ENCODE results near the gene FBXO30.

Gene FBXO30

GRCh38 chr6:145813285-145814034 is 1.1 kb downstream of the FBXO30 start:
- H3K4me3 ChIP-seq (ENCODE audit: low read depth, low read length), result peak overlapping the region; percentile 98
- DNase-seq (ENCODE audit: low read depth), result no peak
- TF ChIP-seq, protein P1, sequence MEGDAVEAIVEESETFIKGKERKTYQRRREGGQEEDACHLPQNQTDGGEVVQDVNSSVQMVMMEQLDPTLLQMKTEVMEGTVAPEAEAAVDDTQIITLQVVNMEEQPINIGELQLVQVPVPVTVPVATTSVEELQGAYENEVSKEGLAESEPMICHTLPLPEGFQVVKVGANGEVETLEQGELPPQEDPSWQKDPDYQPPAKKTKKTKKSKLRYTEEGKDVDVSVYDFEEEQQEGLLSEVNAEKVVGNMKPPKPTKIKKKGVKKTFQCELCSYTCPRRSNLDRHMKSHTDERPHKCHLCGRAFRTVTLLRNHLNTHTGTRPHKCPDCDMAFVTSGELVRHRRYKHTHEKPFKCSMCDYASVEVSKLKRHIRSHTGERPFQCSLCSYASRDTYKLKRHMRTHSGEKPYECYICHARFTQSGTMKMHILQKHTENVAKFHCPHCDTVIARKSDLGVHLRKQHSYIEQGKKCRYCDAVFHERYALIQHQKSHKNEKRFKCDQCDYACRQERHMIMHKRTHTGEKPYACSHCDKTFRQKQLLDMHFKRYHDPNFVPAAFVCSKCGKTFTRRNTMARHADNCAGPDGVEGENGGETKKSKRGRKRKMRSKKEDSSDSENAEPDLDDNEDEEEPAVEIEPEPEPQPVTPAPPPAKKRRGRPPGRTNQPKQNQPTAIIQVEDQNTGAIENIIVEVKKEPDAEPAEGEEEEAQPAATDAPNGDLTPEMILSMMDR (IDR thresholded peaks at IDR 0.05; ENCODE audit: low read depth, low read length, missing control alignments), result no peak

DNA sequence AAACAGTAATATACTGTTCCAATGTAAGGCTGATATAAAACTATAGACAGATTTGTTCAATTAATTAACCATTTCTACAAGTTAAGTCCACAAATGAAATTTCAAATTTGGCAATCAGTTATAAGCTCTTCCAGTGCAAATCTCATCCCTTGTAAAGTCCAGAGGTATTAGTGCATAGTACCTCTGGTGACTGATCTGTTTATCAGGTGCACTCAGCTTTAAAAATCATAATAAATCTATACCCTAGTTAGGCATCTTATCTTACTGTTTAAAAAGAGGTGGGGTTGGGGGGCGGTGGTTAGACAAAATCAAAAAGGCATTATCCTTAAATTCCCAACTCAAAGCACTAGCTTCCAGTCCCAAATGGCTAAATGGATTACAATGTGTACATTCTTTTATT is 2.9 kb downstream of the FBXO30 start:
- TF ChIP-seq, protein P1 (IDR thresholded peaks at IDR 0.05; ENCODE audit: low read depth, low read length, missing control alignments), result no peak
- H3K4me3 ChIP-seq (ENCODE audit: low read depth, low read length), result no peak overlapping the region
- no peak for DNase-seq (ENCODE audit: low read depth)

DNA sequence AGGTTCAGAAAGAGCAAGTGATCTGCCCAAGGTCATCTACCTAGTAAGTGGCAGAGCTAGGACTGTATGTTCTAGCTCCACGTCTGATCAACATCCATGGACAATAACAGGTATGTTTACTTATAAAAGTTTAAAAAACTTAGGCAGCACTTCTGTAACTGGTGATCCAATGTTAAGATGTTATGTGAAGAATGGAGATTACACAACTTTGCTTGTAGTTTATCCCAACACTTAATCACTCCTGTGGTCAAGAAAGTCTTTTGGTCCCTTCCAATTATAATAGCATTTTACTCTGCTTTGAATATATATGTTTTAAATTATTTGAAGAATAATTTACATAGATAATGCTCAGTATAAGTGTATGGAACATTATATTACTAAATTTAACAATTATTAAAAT is 4.8 kb downstream of the FBXO30 start:
- TF ChIP-seq, protein P1 (IDR thresholded peaks at IDR 0.05; ENCODE audit: low read depth, low read length, missing control alignments), result no peak
- no peak overlapping the region for H3K4me3 ChIP-seq (ENCODE audit: low read depth, low read length)
- no peak for DNase-seq (ENCODE audit: low read depth)

GRCh38 chr6:145809211-145809610 is 5.4 kb downstream of the FBXO30 start:
- TF ChIP-seq, protein P1 (IDR thresholded peaks at IDR 0.05; ENCODE audit: low read depth, low read length, missing control alignments), result no peak
- H3K4me3 ChIP-seq (ENCODE audit: low read depth, low read length), result no peak overlapping the region
- no peak for DNase-seq (ENCODE audit: low read depth)

DNA sequence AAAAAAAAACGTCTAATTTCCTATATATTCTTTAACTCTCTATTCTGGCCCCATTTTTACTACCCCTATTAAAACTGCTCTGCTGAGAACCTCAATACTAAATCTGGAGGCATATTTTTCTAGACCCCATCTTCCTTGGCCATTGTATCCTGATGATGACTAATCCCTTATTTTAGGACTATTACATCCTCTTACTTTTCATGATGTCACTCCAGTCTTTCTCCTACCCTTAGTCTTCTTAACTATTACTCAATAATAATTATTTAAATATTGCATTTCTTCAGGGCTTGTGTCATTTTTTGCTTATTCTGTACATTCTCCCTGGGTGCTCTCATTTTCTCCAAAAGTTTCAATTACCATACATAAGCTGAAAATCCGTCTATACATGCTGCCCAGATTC is 6.4 kb downstream of the FBXO30 start:
- TF ChIP-seq, protein P1 (IDR thresholded peaks at IDR 0.05; ENCODE audit: low read depth, low read length, missing control alignments), result no peak
- no peak for DNase-seq (ENCODE audit: low read depth)
- no peak overlapping the region for H3K4me3 ChIP-seq (ENCODE audit: low read depth, low read length)

- DNase-seq (ENCODE audit: low read depth), result no peak
- no peak overlapping the region for H3K4me3 ChIP-seq (ENCODE audit: low read depth, low read length)
- TF ChIP-seq, protein P1 (IDR thresholded peaks at IDR 0.05; ENCODE audit: low read depth, low read length, missing control alignments), result no peak
These were observed 12.5 kb downstream of the FBXO30 start for GRCh38 chr6:145802141-145802540.

- no peak overlapping the region for H3K4me3 ChIP-seq (ENCODE audit: low read depth, low read length)
- no peak for DNase-seq (ENCODE audit: low read depth)
- TF ChIP-seq, protein P1 (IDR thresholded peaks at IDR 0.05; ENCODE audit: low read depth, low read length, missing control alignments), result no peak
These were observed 13.6 kb downstream of the FBXO30 start for GRCh38 chr6:145801021-145801420.
